OCI-LY1 (cell line): ENCODE data around the gene SLC25A1.

ENCODE experiments used
- CTCF ChIP-seq: fragments of 200-600 bp; sonication (generic), shearing (Covaris generic); IDR thresholded peaks from 2 replicates; pipeline ENCODE4 v1.5.1; 2017; ENCODE audit warnings: mild to moderate bottlenecking, antibody characterized with exemption, low read length, moderate library complexity, mixed read lengths
- EZH2 ChIP-seq: fragments of 200-600 bp; sonication (generic), shearing (Covaris generic); IDR thresholded peaks from 2 replicates; pipeline ENCODE4 v1.8.0; 2017; ENCODE audit warnings: borderline replicate concordance, mixed run types, mild to moderate bottlenecking, antibody characterized with exemption, low read length, moderate library complexity, mixed read lengths

- TF ChIP-seq CTCF: no peak
- no peak for TF ChIP-seq EZH2
Observed at GRCh38 chr22:19150482-19151328, 27.8 kb downstream of the SLC25A1 start.
